Upper lobe of left lung (tissue), 4 donors: ENCODE measurements around the gene GLT8D1.

Experiments
- CTCF ChIP-seq, 6 experiments: fragments of 450-650 bp in 4 of 6; fragments of 200-600 bp in 2 of 6; sonication (generic) in 2 of 6; IDR thresholded peaks; one replicate each; pipeline ENCODE4 v1.5.1; 2016 to 2019; ENCODE audit warnings: antibody characterized with exemption in 6 of 6
- EP300 ChIP-seq, 4 donors: sonication (generic); formaldehyde crosslinking; IDR thresholded peaks; one replicate each; pipeline ENCODE4 v1.5.1; 2017; ENCODE audit warnings: antibody characterized with exemption in 4 of 4, control low read depth in 2 of 4

DNA sequence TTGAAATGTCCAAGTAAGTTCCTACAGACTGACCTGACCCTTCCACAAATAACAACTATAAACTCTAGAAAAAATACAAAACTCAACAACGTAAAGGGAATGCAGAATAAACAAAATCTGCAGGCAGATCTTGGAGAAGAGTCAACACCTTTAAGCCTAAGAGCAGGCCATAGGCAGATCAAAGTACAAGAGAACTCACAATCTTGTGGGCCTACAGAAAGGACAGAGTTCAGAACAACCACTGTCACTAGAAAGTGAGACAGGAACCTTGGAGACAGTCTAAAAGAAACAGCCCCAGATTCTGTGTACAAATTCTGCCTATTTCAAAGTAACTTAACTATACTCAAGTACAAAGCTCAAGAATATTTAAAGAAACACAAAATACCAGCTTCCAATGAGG, 34.1 kb upstream of the GLT8D1 start:
- no peak for TF ChIP-seq EP300 (IDR thresholded peaks at IDR 0.05)
- no peak for TF ChIP-seq CTCF (IDR thresholded peaks at IDR 0.05)
